Endothelial cell of umbilical vein (primary cell): Measurements from ENCODE around the gene COL15A1. TPM values are rescaled to one million over a fixed set of nuclear protein-coding genes. Genes with fewer than 3 reads are reported as not detected.

Experiments used
- BruUV-seq: library from RNA; stranded (reverse); fragments of 400-500 nt; replicated peaks from 2 replicates; lab custom pipeline; 2021; lab: Mats Ljungman, UMichigan
- CTCF ChIA-PET: fragments of 300-600, 350-600 bp; sonication (Branson Sonifier 250); formaldehyde crosslinking; loops from one replicate; lab custom pipeline; 2021; ENCODE audit warnings: antibody characterized with exemption, inconsistent platforms; lab: Charles Lee
- POLR2A ChIA-PET: fragments of 300-600, 350-600 bp; sonication (Branson Sonifier 250); formaldehyde crosslinking; loops from one replicate; lab custom pipeline; 2021; ENCODE audit warnings: antibody characterized with exemption, inconsistent platforms; lab: Charles Lee
- DNase-seq: peaks from one replicate; pipeline ENCODE4 v3.0.0-alpha.2; 2011; ENCODE audit warnings: low read depth, low spot score
- FAIRE-seq: peaks from 2 replicates; lab custom pipeline; 2011; peaks lifted over from hg19 to GRCh38; lab: Jason Lieb, UNC
- H2AFZ ChIP-seq: 2 replicates; pipeline ENCODE4 v1.6.0; 2012; ENCODE audit warnings: low read depth, low read length, control low read depth, inconsistent platforms
- H3K27ac ChIP-seq: 2 replicates; pipeline ENCODE4 v1.5.1; 2011; ENCODE audit warnings: low read depth, mild to moderate bottlenecking, control low read depth, low read length, moderate library complexity; ENCODE audit not compliant: insufficient read depth
- H3K27me3 ChIP-seq, 2 experiments: 2 replicates each; pipeline versions ENCODE4 v1.6.0 to v1.6.1; 2011; ENCODE audit warnings: low read length in 2 of 2, mixed read lengths in 1 of 2; ENCODE audit not compliant: control insufficient read depth in 2 of 2, insufficient read depth in 2 of 2
- H3K36me3 ChIP-seq, 2 experiments: 2 replicates in 1 of 2; 3 replicates in 1 of 2; pipeline ENCODE4 v1.5.1; 2011; ENCODE audit warnings: low read length in 2 of 2, mild to moderate bottlenecking in 1 of 2, moderate library complexity in 1 of 2; ENCODE audit not compliant: control insufficient read depth in 2 of 2, insufficient read depth in 2 of 2; ENCODE audit errors: extremely low read depth in 1 of 2
- H3K4me1 ChIP-seq: 3 replicates; pipeline ENCODE4 v1.5.1; 2011; ENCODE audit warnings: mild to moderate bottlenecking, low read length; ENCODE audit not compliant: control insufficient read depth, insufficient read depth; ENCODE audit errors: extremely low read depth
- H3K4me2 ChIP-seq: 2 replicates; pipeline ENCODE4 v1.6.1; 2011; ENCODE audit warnings: low read length, control low read depth, mixed read lengths; ENCODE audit not compliant: insufficient read depth
- H3K4me3 ChIP-seq, 3 experiments: fragments of 200-600 bp in 1 of 3; sonication (generic), shearing (Covaris generic) in 1 of 3; replicated peaks in 1 of 3; 2 replicates each; pipeline ENCODE4 v1.5.1; 2011 to 2016; ENCODE audit warnings: control low read depth in 3 of 3, low read length in 3 of 3, mild to moderate bottlenecking in 2 of 3, inconsistent platforms in 1 of 3, low read depth in 1 of 3, moderate library complexity in 1 of 3; ENCODE audit not compliant: insufficient read depth in 1 of 3
- H3K79me2 ChIP-seq: 2 replicates; pipeline ENCODE4 v1.6.0; 2012; ENCODE audit warnings: low read length, inconsistent platforms; ENCODE audit not compliant: control insufficient read depth, insufficient read depth
- H3K9ac ChIP-seq: replicated peaks from 2 replicates; pipeline ENCODE3; 2011; ENCODE audit warnings: low read length, control low read depth; ENCODE audit not compliant: insufficient read depth; ENCODE audit errors: extremely low read depth
- H3K9me1 ChIP-seq: replicated peaks from 3 replicates; pipeline ENCODE4 v1.6.0; 2011; ENCODE audit warnings: mild to moderate bottlenecking, low read length; ENCODE audit not compliant: control insufficient read depth, insufficient read depth; ENCODE audit errors: extremely low read depth
- H3K9me3 ChIP-seq: replicated peaks from 2 replicates; pipeline ENCODE4 v1.5.1; 2012; ENCODE audit warnings: low read length, inconsistent platforms; ENCODE audit not compliant: control insufficient read depth, insufficient read depth
- H4K20me1 ChIP-seq: replicated peaks from 2 replicates; pipeline ENCODE3; 2011; ENCODE audit warnings: mild to moderate bottlenecking, low read length; ENCODE audit not compliant: control insufficient read depth, insufficient read depth; ENCODE audit errors: extremely low read depth
- EZH2 ChIP-seq: IDR thresholded peaks from 2 replicates; pipeline ENCODE4 v1.6.1; 2012; ENCODE audit warnings: borderline replicate concordance, low read depth, mild to moderate bottlenecking, moderate library complexity, low read length, inconsistent platforms; ENCODE audit not compliant: severe bottlenecking
- FOS ChIP-seq: IDR thresholded peaks from 2 replicates; pipeline ENCODE4 v1.6.1; 2011; ENCODE audit warnings: mild to moderate bottlenecking, low read length, moderate library complexity, borderline replicate concordance; ENCODE audit not compliant: insufficient read depth
- GATA2 ChIP-seq: IDR thresholded peaks from 2 replicates; pipeline ENCODE4 v1.7.0; 2011; ENCODE audit warnings: low read depth, mild to moderate bottlenecking, moderate library complexity, mixed read lengths, low read length; ENCODE audit not compliant: insufficient read length, insufficient read depth
- JUN ChIP-seq: IDR thresholded peaks from 2 replicates; pipeline ENCODE4 v1.6.1; 2011; ENCODE audit warnings: borderline replicate concordance, low read depth; ENCODE audit not compliant: insufficient read length, insufficient read depth
- MYC ChIP-seq: IDR thresholded peaks from one replicate; pipeline ENCODE4 v1.6.1; 2011; ENCODE audit warnings: mild to moderate bottlenecking, low read depth, low read length
- POLR2AphosphoS5 ChIP-seq: IDR thresholded peaks from 2 replicates; pipeline ENCODE4 v1.6.1; 2012; ENCODE audit warnings: low read depth, mild to moderate bottlenecking, control low read depth, low read length, moderate library complexity; ENCODE audit not compliant: insufficient read depth
- dilution Hi-C: fragments of 300-500 bp; cut with MboI; formaldehyde crosslinking; loops from one replicate; pipeline ENCODE4 v1.15.0; 2019; ENCODE audit warnings: low sequenced_read_pairs; ENCODE audit not compliant: extremely low pct_ligation_motif_present
- intact Hi-C: fragments of 100-400 bp; cut with micrococcal nuclease; formaldehyde crosslinking; loops from one replicate; pipeline ENCODE4 v1.10.0; 2022
- polyA plus RNA-seq, 4 experiments: library from polyadenylated mRNA; depleted of rRNA in 3 of 4; stranded (reverse) in 3 of 4; unstranded in 1 of 4; fragments of >200 nt; gene quantifications; 2 replicates each; pipeline versions ENCODE4 v1.2.1 to v1.2.3, GENCODE V29; 2011 to 2012; ENCODE audit warnings: missing spikeins in 1 of 4
- total RNA-seq: library from RNA; stranded (reverse); gene quantifications from 2 replicates; pipeline ENCODE4 v1.2.3, GENCODE V29; 2021
- TF ChIP-seq, protein P1 (sequence below): IDR thresholded peaks from 2 replicates; pipeline ENCODE4 v1.6.1; 2011; ENCODE audit not compliant: insufficient read depth, insufficient read length
- TF ChIP-seq, protein P2 (sequence below), 2 donors: IDR thresholded peaks; 1 replicate in 1 of 2; 2 replicates in 1 of 2; pipeline ENCODE4 v1.5.1; 2011; ENCODE audit warnings: low read length in 2 of 2, mild to moderate bottlenecking in 2 of 2, moderate library complexity in 2 of 2, control low read depth in 1 of 2, inconsistent platforms in 1 of 2, low read depth in 1 of 2; ENCODE audit not compliant: insufficient read depth in 1 of 2; ENCODE audit errors: extremely low read depth in 1 of 2

Gene COL15A1
- total and polyA plus RNA-seq, 2 donors (not counting 3 experiments of a cell fraction or from before 2014, with no cell fraction given) = not detected

DNA sequence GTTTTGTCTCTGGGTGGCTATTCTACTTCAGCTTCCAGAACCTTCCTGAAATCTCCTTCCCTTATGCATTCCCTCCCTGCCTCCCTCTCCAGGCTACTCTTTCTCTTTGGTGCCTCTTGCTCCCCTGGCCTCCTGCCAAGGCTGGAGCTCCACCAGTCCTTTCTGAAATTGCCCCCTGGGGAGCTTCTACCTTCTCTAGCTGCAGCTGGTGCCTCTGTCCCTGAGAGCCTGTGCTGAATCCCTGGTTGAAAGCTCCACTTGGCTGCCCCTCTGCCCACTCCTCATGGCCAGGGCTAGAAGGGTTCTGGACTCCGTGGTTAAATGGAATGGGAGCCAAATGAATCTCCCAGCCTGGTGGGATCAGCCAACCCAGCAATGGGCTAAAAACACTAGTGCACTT is 80.1 kb downstream of the COL15A1 start:
- dilution Hi-C loops (no loop called here), intact Hi-C loops (no loop called here)
- H3K9ac ChIP-seq = no peak overlapping the region
- no TSS peak for BruUV-seq
- H3K27me3 ChIP-seq = no peaks in the 10 kb centered on the region
- ChIA-PET POLR2A (no interaction called here), CTCF (no interaction called here)
- no peaks in the 10 kb centered on the region for H4K20me1 ChIP-seq
- H3K9me1 ChIP-seq = no peaks in the 10 kb centered on the region
- no peak for DNase-seq
- no peak overlapping the region for H3K4me3 ChIP-seq
- H3K27ac ChIP-seq = no peak overlapping the region
- H2AFZ ChIP-seq = no peak overlapping the region
- H3K9me3 ChIP-seq = no peaks in the 10 kb centered on the region
- no peaks in the 10 kb centered on the region for H3K4me1 ChIP-seq
- TF ChIP-seq EZH2 (no peak), MYC (no peak), POLR2AphosphoS5 (no peak), JUN (no peak)
- TF ChIP-seq, protein P1, sequence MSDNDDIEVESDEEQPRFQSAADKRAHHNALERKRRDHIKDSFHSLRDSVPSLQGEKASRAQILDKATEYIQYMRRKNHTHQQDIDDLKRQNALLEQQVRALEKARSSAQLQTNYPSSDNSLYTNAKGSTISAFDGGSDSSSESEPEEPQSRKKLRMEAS = no peak
- TF ChIP-seq, protein P2, sequence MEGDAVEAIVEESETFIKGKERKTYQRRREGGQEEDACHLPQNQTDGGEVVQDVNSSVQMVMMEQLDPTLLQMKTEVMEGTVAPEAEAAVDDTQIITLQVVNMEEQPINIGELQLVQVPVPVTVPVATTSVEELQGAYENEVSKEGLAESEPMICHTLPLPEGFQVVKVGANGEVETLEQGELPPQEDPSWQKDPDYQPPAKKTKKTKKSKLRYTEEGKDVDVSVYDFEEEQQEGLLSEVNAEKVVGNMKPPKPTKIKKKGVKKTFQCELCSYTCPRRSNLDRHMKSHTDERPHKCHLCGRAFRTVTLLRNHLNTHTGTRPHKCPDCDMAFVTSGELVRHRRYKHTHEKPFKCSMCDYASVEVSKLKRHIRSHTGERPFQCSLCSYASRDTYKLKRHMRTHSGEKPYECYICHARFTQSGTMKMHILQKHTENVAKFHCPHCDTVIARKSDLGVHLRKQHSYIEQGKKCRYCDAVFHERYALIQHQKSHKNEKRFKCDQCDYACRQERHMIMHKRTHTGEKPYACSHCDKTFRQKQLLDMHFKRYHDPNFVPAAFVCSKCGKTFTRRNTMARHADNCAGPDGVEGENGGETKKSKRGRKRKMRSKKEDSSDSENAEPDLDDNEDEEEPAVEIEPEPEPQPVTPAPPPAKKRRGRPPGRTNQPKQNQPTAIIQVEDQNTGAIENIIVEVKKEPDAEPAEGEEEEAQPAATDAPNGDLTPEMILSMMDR (IDR thresholded peaks at IDR 0.05; ENCODE audit: extremely low read depth in 1 of 2, insufficient read depth in 1 of 2, low read depth in 1 of 2, low read length in 2 of 2) = no peak
- no peak for FAIRE-seq
- H3K79me2 ChIP-seq = no peaks in the 10 kb centered on the region
- no peaks in the 10 kb centered on the region for H3K36me3 ChIP-seq
- no peak overlapping the region for H3K4me2 ChIP-seq

DNA sequence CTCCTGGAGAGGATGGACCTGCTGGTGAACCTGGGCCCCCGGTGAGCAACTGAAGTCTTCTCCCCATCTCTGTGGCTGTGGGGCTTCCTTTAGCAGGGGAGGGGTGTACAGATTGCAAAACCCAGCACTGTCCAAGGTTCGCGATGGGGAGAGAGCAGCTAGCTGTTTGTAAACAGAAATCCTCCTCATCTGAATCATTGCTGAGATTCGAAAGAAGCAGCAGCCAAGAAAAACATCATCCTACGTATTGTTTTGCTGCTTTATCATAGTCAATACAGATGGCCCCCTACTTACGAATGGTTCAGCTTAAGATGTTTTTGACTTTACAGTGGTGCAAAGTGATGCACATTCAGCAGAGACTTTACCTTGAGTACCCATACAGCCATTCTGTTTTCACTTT is 81.3 kb downstream of the COL15A1 start:
- Histone ChIP-seq H3K27ac (no peak overlapping the region), H3K9ac (no peak overlapping the region), H3K36me3 (no peaks in the 10 kb centered on the region), H3K9me3 (no peaks in the 10 kb centered on the region), H3K79me2 (no peaks in the 10 kb centered on the region), H3K27me3 (peaks cover 0 to 4% of the 10 kb centered on the region in 2 experiments), H2AFZ (no peak overlapping the region), H3K4me1 (no peaks in the 10 kb centered on the region), H3K4me2 (no peak overlapping the region), H3K4me3 (no peak overlapping the region), H3K9me1 (no peaks in the 10 kb centered on the region), H4K20me1 (no peaks in the 10 kb centered on the region)
- TF ChIP-seq FOS (no peak), GATA2 (no peak)
- FAIRE-seq = no peak
- POLR2A ChIA-PET = no interaction called here
- CTCF ChIA-PET = no interaction called here
- dilution Hi-C loops = no loop called here
- no TSS peak for BruUV-seq
- intact Hi-C loops = no loop called here
- no peak for DNase-seq
